Smooth muscle cell (in vitro differentiated cells): Measurements from ENCODE around the gene SERPINE1. TPM values are rescaled to one million over a fixed set of nuclear protein-coding genes. Genes with fewer than 3 reads are reported as not detected.

Experiments
- DNase-seq: peaks from one replicate; lab custom pipeline; 2025; ENCODE audit not compliant: unreplicated experiment; lab: John Stamatoyannopoulos, UW
- H2AFZ ChIP-seq: fragments of 200-600 bp; sonication (generic); 2 replicates; pipeline ENCODE4 v1.6.0; 2016; ENCODE audit warnings: antibody characterized with exemption, low read depth, mild to moderate bottlenecking
- H3F3A ChIP-seq: fragments of 200-600 bp; sonication (generic); 2 replicates; pipeline ENCODE4 v1.6.0; 2017; ENCODE audit warnings: antibody characterized with exemption, low read depth
- H3K27ac ChIP-seq: fragments of 200-600 bp; sonication (generic); 2 replicates; pipeline ENCODE4 v1.5.1; 2016; ENCODE audit warnings: low read depth, mild to moderate bottlenecking
- H3K27me3 ChIP-seq: fragments of 200-600 bp; sonication (generic); 2 replicates; pipeline ENCODE4 v1.6.1; 2016; ENCODE audit warnings: low read depth, mild to moderate bottlenecking
- H3K36me3 ChIP-seq: fragments of 200-600 bp; sonication (generic); 2 replicates; pipeline ENCODE4 v1.5.1; 2016; ENCODE audit warnings: low read depth
- H3K4me1 ChIP-seq: fragments of 200-600 bp; sonication (generic); 2 replicates; pipeline ENCODE4 v1.5.1; 2016; ENCODE audit warnings: low read depth
- H3K4me2 ChIP-seq: fragments of 200-600 bp; sonication (generic); 2 replicates; pipeline ENCODE4 v1.6.0; 2016; ENCODE audit warnings: mild to moderate bottlenecking
- H3K4me3 ChIP-seq: fragments of 200-600 bp; sonication (generic); 2 replicates; pipeline ENCODE4 v1.5.1; 2016; ENCODE audit warnings: mild to moderate bottlenecking
- H3K79me2 ChIP-seq: fragments of 200-600 bp; sonication (generic); 2 replicates; pipeline ENCODE4 v1.6.0; 2016; ENCODE audit warnings: low read depth, mild to moderate bottlenecking
- H3K9ac ChIP-seq: fragments of 200-600 bp; sonication (generic); 2 replicates; pipeline ENCODE4 v1.6.0; 2016; ENCODE audit warnings: low read depth
- H3K9me3 ChIP-seq: fragments of 200-600 bp; sonication (generic); replicated peaks from 2 replicates; pipeline ENCODE4 v1.5.1; 2016; ENCODE audit warnings: low read depth
- H4K20me1 ChIP-seq: fragments of 200-600 bp; sonication (generic); 2 replicates; pipeline ENCODE4 v1.6.0; 2016; ENCODE audit warnings: low read depth
- CTCF ChIP-seq: fragments of 200-600 bp; sonication (generic); IDR thresholded peaks from 2 replicates; pipeline ENCODE4 v1.5.1; 2017; ENCODE audit warnings: borderline replicate concordance, mild to moderate bottlenecking, antibody characterized with exemption; ENCODE audit not compliant: insufficient read depth, poor library complexity, severe bottlenecking
- WGBS: methylation state at CpG from one replicate; pipeline ENCODE4 v1.1.7; 2016; ENCODE audit warnings: low lambda C conversion rate; 5-methylcytosine and 5-hydroxymethylcytosine counted together
- microRNA-seq: library from miRNA; unstranded; fragments of <30 nt; microRNA quantifications from one replicate; pipeline ENCODE4, GENCODE V29; 2016; ENCODE audit warnings: borderline number of aligned reads
- polyA plus RNA-seq: library from polyadenylated mRNA; unstranded; fragments of >200 nt; fragmentation: Nextera tagmentation; extraction: Ambion mirVana; gene quantifications from 2 replicates; pipeline ENCODE4 v1.2.1, GENCODE V29; 2016
- small RNA-seq: library from RNA; depleted of rRNA; stranded (forward); fragments of <200 nt; gene quantifications from one replicate; pipeline ENCODE3, GENCODE V24; 2014
- total RNA-seq: library from RNA; depleted of rRNA; stranded (reverse); fragments of >200 nt; gene quantifications from 2 replicates; pipeline ENCODE4 v1.2.3, GENCODE V29; 2014

Gene SERPINE1
- total and polyA plus RNA-seq, 2 experiments from 2014 or later = 435 to 495 TPM

- Histone ChIP-seq H3K79me2 (no peaks in the 10 kb centered on the region), H3K27ac (peak overlapping the region; percentile 19), H3F3A (peaks cover 10% of the 10 kb centered on the region), H2AFZ (no peak overlapping the region), H3K36me3 (no peaks in the 10 kb centered on the region), H3K9me3 (no peaks in the 10 kb centered on the region), H3K4me1 (peaks cover under 1% of the 10 kb centered on the region), H4K20me1 (no peaks in the 10 kb centered on the region), H3K4me2 (peak overlapping the region; percentile 59), H3K4me3 (no peak overlapping the region), H3K27me3 (peaks cover 12% of the 10 kb centered on the region), H3K9ac (no peak overlapping the region)
- no peak for DNase-seq
- 45% methylated on average over 5 of the region's 5 CpGs for WGBS
- no peak for TF ChIP-seq CTCF
These were observed 58.4 kb downstream of the SERPINE1 start for GRCh38 chr7:101185258-101185839.

GRCh38 chr7:101186194-101186593 is 59.3 kb downstream of the SERPINE1 start:
- Histone ChIP-seq H3K4me1 (no peaks in the 10 kb centered on the region), H2AFZ (no peak overlapping the region), H3K4me2 (no peak overlapping the region), H3K36me3 (no peaks in the 10 kb centered on the region), H3F3A (peaks cover 10% of the 10 kb centered on the region), H3K9ac (no peak overlapping the region), H3K4me3 (no peak overlapping the region), H3K79me2 (no peaks in the 10 kb centered on the region), H3K27ac (no peak overlapping the region), H4K20me1 (no peaks in the 10 kb centered on the region), H3K9me3 (no peaks in the 10 kb centered on the region), H3K27me3 (peaks cover 3% of the 10 kb centered on the region)
- 88% methylated on average over 6 of the region's 6 CpGs for WGBS
- no peak for DNase-seq
- no peak for TF ChIP-seq CTCF

GRCh38 chr7:101186844-101187428 is 60.0 kb downstream of the SERPINE1 start:
- Histone ChIP-seq H2AFZ (no peak overlapping the region), H3K36me3 (no peaks in the 10 kb centered on the region), H3K9me3 (no peaks in the 10 kb centered on the region), H3K79me2 (no peaks in the 10 kb centered on the region), H3F3A (peaks cover 10% of the 10 kb centered on the region), H4K20me1 (no peaks in the 10 kb centered on the region), H3K4me1 (no peaks in the 10 kb centered on the region), H3K9ac (no peak overlapping the region), H3K4me3 (no peak overlapping the region), H3K4me2 (no peak overlapping the region), H3K27ac (no peak overlapping the region), H3K27me3 (no peaks in the 10 kb centered on the region)
- DNase-seq = no peak
- TF ChIP-seq CTCF = no peak
- 94% methylated on average over 4 of the region's 4 CpGs for WGBS

Small RNA genes lying within 50 kb of the gene (microRNA-seq; reads per million reads assigned to microRNA genes)
- gene MIR4653 = not detected

Small RNA genes lying within 50 kb of the gene (small RNA-seq; reads per million reads assigned to genes)
- gene MIR4653 = 0.11 reads per million

Other genes starting within 250 kb of the SERPINE1 start
- gene UFSP1, start 237.4 kb upstream of the SERPINE1 start, total RNA-seq = 0.31 and 1.2 TPM in 2 replicates
- 2.6 and 2.9 TPM in 2 replicates for gene UFSP1, start 237.4 kb upstream of the SERPINE1 start, polyA plus RNA-seq
- gene ACHE, start 231.2 kb upstream of the SERPINE1 start, total RNA-seq = 2.6 and 3.2 TPM in 2 replicates
- 2.8 and 3.5 TPM in 2 replicates for gene ACHE, start 231.2 kb upstream of the SERPINE1 start, polyA plus RNA-seq
- not detected in 2 replicates for gene MUC3A, start 177.6 kb upstream of the SERPINE1 start, total RNA-seq
- not detected in 2 replicates for gene MUC3A, start 177.6 kb upstream of the SERPINE1 start, polyA plus RNA-seq
- gene MUC12, start 157.5 kb upstream of the SERPINE1 start, total RNA-seq = 7.6 and 13.5 TPM in 2 replicates
- 17.1 and 18.0 TPM in 2 replicates for gene MUC12, start 157.5 kb upstream of the SERPINE1 start, polyA plus RNA-seq
- 0.13 TPM in 1 of 2 replicates, not detected in the other for gene MUC17, start 107.0 kb upstream of the SERPINE1 start, total RNA-seq
- gene MUC17, start 107.0 kb upstream of the SERPINE1 start, polyA plus RNA-seq = 0.06 TPM in 1 of 2 replicates, not detected in the other
- 2.5 and 5.4 TPM in 2 replicates for gene TRIM56, start 41.6 kb upstream of the SERPINE1 start, total RNA-seq
- 11.0 and 11.2 TPM in 2 replicates for gene TRIM56, start 41.6 kb upstream of the SERPINE1 start, polyA plus RNA-seq
- gene AP1S1, start 27.4 kb downstream of the SERPINE1 start, total RNA-seq = 104 and 105 TPM in 2 replicates
- 44.0 and 51.2 TPM in 2 replicates for gene AP1S1, start 27.4 kb downstream of the SERPINE1 start, polyA plus RNA-seq
- 0.85 TPM in 1 of 2 replicates, not detected in the other for gene VGF, start 38.5 kb downstream of the SERPINE1 start, total RNA-seq
- gene VGF, start 38.5 kb downstream of the SERPINE1 start, polyA plus RNA-seq = 0.20 and 0.25 TPM in 2 replicates
- gene NAT16, start 53.2 kb downstream of the SERPINE1 start, total RNA-seq = not detected in 2 replicates
- gene NAT16, start 53.2 kb downstream of the SERPINE1 start, polyA plus RNA-seq = not detected in 2 replicates
- gene MOGAT3, start 73.9 kb downstream of the SERPINE1 start, total RNA-seq = not detected in 2 replicates
- gene MOGAT3, start 73.9 kb downstream of the SERPINE1 start, polyA plus RNA-seq = 0.38 TPM in 1 of 2 replicates, not detected in the other
- 58.4 and 63.5 TPM in 2 replicates for gene PLOD3, start 90.5 kb downstream of the SERPINE1 start, total RNA-seq
- 150 and 168 TPM in 2 replicates for gene PLOD3, start 90.5 kb downstream of the SERPINE1 start, polyA plus RNA-seq
- gene ZNHIT1, start 91.1 kb downstream of the SERPINE1 start, total RNA-seq = 100 and 102 TPM in 2 replicates
- gene ZNHIT1, start 91.1 kb downstream of the SERPINE1 start, polyA plus RNA-seq = 116 and 123 TPM in 2 replicates
- 4.0 and 12.2 TPM in 2 replicates for gene CLDN15, start 110.7 kb downstream of the SERPINE1 start, total RNA-seq
- gene CLDN15, start 110.7 kb downstream of the SERPINE1 start, polyA plus RNA-seq = 3.0 and 8.7 TPM in 2 replicates
- 97.7 and 98.4 TPM in 2 replicates for gene FIS1, start 118.0 kb downstream of the SERPINE1 start, total RNA-seq
- gene FIS1, start 118.0 kb downstream of the SERPINE1 start, polyA plus RNA-seq = 174 and 200 TPM in 2 replicates
- 36.8 and 52.7 TPM in 2 replicates for gene IFT22, start 194.7 kb downstream of the SERPINE1 start, total RNA-seq
- 46.2 and 51.9 TPM in 2 replicates for gene IFT22, start 194.7 kb downstream of the SERPINE1 start, polyA plus RNA-seq
- gene COL26A1, start 235.8 kb downstream of the SERPINE1 start, total RNA-seq = 4.9 and 6.1 TPM in 2 replicates
- 7.4 and 13.2 TPM in 2 replicates for gene COL26A1, start 235.8 kb downstream of the SERPINE1 start, polyA plus RNA-seq